Activated CD4-positive, alpha-beta T cell treated with anti-CD3 and anti-CD28 coated beads for 4 hours (primary cell): ENCODE measurements around the gene ADAM19.

Experiments used
- DNase-seq, 2 donors: peaks; one replicate each; pipeline ENCODE4 v3.0.0-alpha.2; 2020

Gene ADAM19

GRCh38 chr5:157596487-157596886 lies 20.9 kb upstream of the ADAM19 start:
- DNase-seq = peak; percentile 44 to 47

- DNase-seq = no peak
Measured at GRCh38 chr5:157594675-157595459, 19.3 kb upstream of the ADAM19 start.

GRCh38 chr5:157594257-157594656 lies 18.7 kb upstream of the ADAM19 start:
- no peak for DNase-seq

- no peak for DNase-seq
Measured at GRCh38 chr5:157593052-157593757, 17.6 kb upstream of the ADAM19 start.

GRCh38 chr5:157592594-157592993 lies 17.0 kb upstream of the ADAM19 start:
- no peak for DNase-seq

- DNase-seq = no peak
Measured at GRCh38 chr5:157590478-157590877, 14.9 kb upstream of the ADAM19 start.

- DNase-seq = no peak
Measured at GRCh38 chr5:157584628-157585027, 9.1 kb upstream of the ADAM19 start.

- no peak for DNase-seq
Measured at GRCh38 chr5:157582731-157583620, 7.4 kb upstream of the ADAM19 start.

- DNase-seq = no peak
Measured at GRCh38 chr5:157581901-157582300, 6.3 kb upstream of the ADAM19 start.

- no peak for DNase-seq
Measured at GRCh38 chr5:157578079-157578780, 2.7 kb upstream of the ADAM19 start.

GRCh38 chr5:157576678-157577077 lies 1.1 kb upstream of the ADAM19 start:
- DNase-seq = no peak

GRCh38 chr5:157574456-157575380 lies 857 bp downstream of the ADAM19 start:
- DNase-seq = peak; percentile 28 to 30

- peak; percentile 21 to 25 for DNase-seq
Measured at GRCh38 chr5:157571357-157571827, 4.2 kb downstream of the ADAM19 start.

GRCh38 chr5:157570531-157571200 lies 4.9 kb downstream of the ADAM19 start:
- DNase-seq = no peak

GRCh38 chr5:157568720-157569119 lies 6.9 kb downstream of the ADAM19 start:
- DNase-seq = no peak

GRCh38 chr5:157568222-157568621 lies 7.4 kb downstream of the ADAM19 start:
- no peak for DNase-seq

- no peak for DNase-seq
Measured at GRCh38 chr5:157566902-157567489, 8.6 kb downstream of the ADAM19 start.

GRCh38 chr5:157563929-157564716 lies 11.5 kb downstream of the ADAM19 start:
- no peak for DNase-seq

- DNase-seq = no peak
Measured at GRCh38 chr5:157563373-157563928, 12.1 kb downstream of the ADAM19 start.
